Suprapubic skin (tissue), 4 donors: ENCODE data around the gene LMOD1. TPM values are rescaled to one million over a fixed set of nuclear protein-coding genes. Genes with fewer than 3 reads are reported as not detected.

Source experiments
- DNase-seq, 2 donors: peaks; one replicate each; pipeline ENCODE4 v3.0.0-alpha.2; 2019; ENCODE audit warnings: low spot score in 2 of 2
- H3K27ac ChIP-seq: fragments of 200-600 bp; sonication (generic); one replicate; pipeline ENCODE4 v1.5.1; 2019
- H3K27me3 ChIP-seq: fragments of 200-600 bp; sonication (generic); one replicate; pipeline ENCODE4 v1.5.1; 2019
- H3K36me3 ChIP-seq: fragments of 200-600 bp; sonication (generic); one replicate; pipeline ENCODE4 v1.5.1; 2019
- H3K4me1 ChIP-seq: fragments of 200-600 bp; sonication (generic); one replicate; pipeline ENCODE4 v1.5.1; 2019
- H3K4me3 ChIP-seq: fragments of 200-600 bp; sonication (generic); one replicate; pipeline ENCODE4 v1.5.1; 2019; ENCODE audit warnings: mild to moderate bottlenecking
- H3K9me3 ChIP-seq: fragments of 200-600 bp; sonication (generic); one replicate; pipeline ENCODE4 v1.5.1; 2019
- EP300 ChIP-seq: sonication (generic); formaldehyde crosslinking; IDR thresholded peaks from one replicate; pipeline ENCODE4 v1.6.1; 2017; ENCODE audit warnings: antibody characterized with exemption
- POLR2A ChIP-seq, 2 donors: fragments of 450-650 bp; IDR thresholded peaks; one replicate each; pipeline ENCODE4 v1.6.1; 2017; ENCODE audit warnings: antibody characterized with exemption in 2 of 2, mild to moderate bottlenecking in 2 of 2, moderate library complexity in 2 of 2
- POLR2AphosphoS5 ChIP-seq, 3 donors: sonication (generic); formaldehyde crosslinking; IDR thresholded peaks; one replicate each; pipeline ENCODE4 v1.6.1; 2017; ENCODE audit warnings: antibody characterized with exemption in 3 of 3
- WGBS: methylation state at CpG from one replicate; pipeline ENCODE4 v1.1.5; 2018; 5-methylcytosine and 5-hydroxymethylcytosine counted together
- total RNA-seq, 4 donors: library from RNA; depleted of rRNA; stranded (reverse); fragments of >200 nt; gene quantifications; one replicate each; pipeline ENCODE4 v1.1.0, GENCODE V29; 2016
- TF ChIP-seq, protein P1 (sequence below), 2 donors: fragments of 200-600 bp in 1 of 2; fragments of 450-650 bp in 1 of 2; sonication (generic) in 1 of 2; IDR thresholded peaks; one replicate each; pipeline ENCODE4 v1.5.1; 2016 to 2019; ENCODE audit warnings: antibody characterized with exemption in 2 of 2, mild to moderate bottlenecking in 1 of 2, moderate library complexity in 1 of 2

The LMOD1 gene
- total RNA-seq, 4 donors from 2014 or later = 13.0 to 29.9 (median 18.1) TPM

DNA sequence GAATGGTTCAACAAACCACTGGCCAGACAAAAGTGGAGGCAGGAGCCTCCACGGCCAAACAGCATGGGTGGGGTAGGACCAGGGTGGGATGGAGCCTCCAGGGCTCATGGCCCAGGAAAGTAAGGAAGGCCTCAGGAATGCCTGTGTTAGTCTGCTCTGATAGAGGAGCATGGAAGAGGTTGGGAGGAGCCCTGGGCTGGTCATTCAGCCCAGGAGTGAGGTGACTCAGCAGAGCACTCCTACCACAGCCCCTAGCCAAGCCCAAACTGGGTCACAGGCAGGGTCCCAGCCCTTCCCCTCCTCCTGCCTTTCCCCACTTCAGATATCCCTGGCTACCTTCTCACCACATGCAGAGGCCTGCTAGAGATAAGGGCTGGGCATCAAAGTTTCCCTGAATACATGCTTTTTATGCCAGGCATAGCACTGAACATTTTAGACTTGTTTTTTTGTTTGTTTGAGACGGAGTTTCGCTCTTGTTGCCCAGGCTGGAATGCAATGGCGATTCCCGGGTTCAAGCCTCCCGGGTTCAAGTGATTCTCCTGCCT, 60.7 kb downstream of the LMOD1 start:
- no peak for TF ChIP-seq POLR2AphosphoS5 (IDR thresholded peaks at IDR 0.05)
- TF ChIP-seq, protein P1, sequence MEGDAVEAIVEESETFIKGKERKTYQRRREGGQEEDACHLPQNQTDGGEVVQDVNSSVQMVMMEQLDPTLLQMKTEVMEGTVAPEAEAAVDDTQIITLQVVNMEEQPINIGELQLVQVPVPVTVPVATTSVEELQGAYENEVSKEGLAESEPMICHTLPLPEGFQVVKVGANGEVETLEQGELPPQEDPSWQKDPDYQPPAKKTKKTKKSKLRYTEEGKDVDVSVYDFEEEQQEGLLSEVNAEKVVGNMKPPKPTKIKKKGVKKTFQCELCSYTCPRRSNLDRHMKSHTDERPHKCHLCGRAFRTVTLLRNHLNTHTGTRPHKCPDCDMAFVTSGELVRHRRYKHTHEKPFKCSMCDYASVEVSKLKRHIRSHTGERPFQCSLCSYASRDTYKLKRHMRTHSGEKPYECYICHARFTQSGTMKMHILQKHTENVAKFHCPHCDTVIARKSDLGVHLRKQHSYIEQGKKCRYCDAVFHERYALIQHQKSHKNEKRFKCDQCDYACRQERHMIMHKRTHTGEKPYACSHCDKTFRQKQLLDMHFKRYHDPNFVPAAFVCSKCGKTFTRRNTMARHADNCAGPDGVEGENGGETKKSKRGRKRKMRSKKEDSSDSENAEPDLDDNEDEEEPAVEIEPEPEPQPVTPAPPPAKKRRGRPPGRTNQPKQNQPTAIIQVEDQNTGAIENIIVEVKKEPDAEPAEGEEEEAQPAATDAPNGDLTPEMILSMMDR (IDR thresholded peaks at IDR 0.05) = no peak
- no peak for TF ChIP-seq EP300
- H3K4me3 ChIP-seq = no peak overlapping the region

DNA sequence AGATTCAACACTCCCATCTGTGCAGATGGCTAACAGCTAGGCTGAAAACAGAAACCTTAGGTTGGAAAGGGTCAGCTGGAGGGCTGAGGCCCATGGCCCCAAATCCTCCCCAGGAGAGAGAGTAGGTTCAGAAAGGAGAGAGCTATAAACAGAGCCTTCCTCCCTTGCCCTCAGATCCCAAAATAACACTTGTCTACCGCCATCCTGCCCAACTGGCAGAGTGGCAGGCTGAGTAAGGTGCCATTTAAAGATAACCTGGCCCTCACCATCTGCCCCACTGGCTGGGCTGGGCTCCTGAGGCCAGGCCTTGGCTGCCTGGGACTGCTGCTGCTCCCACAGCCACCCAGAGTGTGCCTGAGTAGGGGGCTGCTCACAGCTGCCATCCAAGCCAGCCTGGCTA, 61.9 kb downstream of the LMOD1 start:
- Histone ChIP-seq H3K27ac (peak overlapping the region; percentile 57), H3K36me3 (no peaks in the 10 kb centered on the region), H3K9me3 (no peaks in the 10 kb centered on the region), H3K4me3 (no peak overlapping the region), H3K4me1 (peaks cover 56% of the 10 kb centered on the region), H3K27me3 (no peaks in the 10 kb centered on the region)
- no peak for DNase-seq
- no peak for TF ChIP-seq POLR2AphosphoS5 (IDR thresholded peaks at IDR 0.05)
- TF ChIP-seq, protein P1 (IDR thresholded peaks at IDR 0.05) = no peak
- no peak for TF ChIP-seq EP300
- no peak for TF ChIP-seq POLR2A (IDR thresholded peaks at IDR 0.05)
- 44% methylated on average over 1 of the region's 1 CpG for WGBS

More for the DNA sequence above, 60.7 kb downstream of the LMOD1 start:
- Histone ChIP-seq H3K27me3 (no peaks in the 10 kb centered on the region), H3K27ac (peak overlapping the region; percentile 14), H3K4me1 (peaks cover 60% of the 10 kb centered on the region), H3K9me3 (no peaks in the 10 kb centered on the region), H3K36me3 (no peaks in the 10 kb centered on the region)
- 51% methylated on average over 6 of the region's 6 CpGs for WGBS
- peak in 1 of 2 donors; percentile 16 for DNase-seq

GRCh38 chr1:201883786-201884185, 62.6 kb downstream of the LMOD1 start:
- H3K36me3 ChIP-seq = no peaks in the 10 kb centered on the region
- TF ChIP-seq, protein P1 (IDR thresholded peaks at IDR 0.05) = no peak
- no peak for TF ChIP-seq EP300
- TF ChIP-seq POLR2AphosphoS5 (IDR thresholded peaks at IDR 0.05) = no peak
- no peak for TF ChIP-seq POLR2A (IDR thresholded peaks at IDR 0.05)
- H3K27me3 ChIP-seq = no peaks in the 10 kb centered on the region
- no peaks in the 10 kb centered on the region for H3K9me3 ChIP-seq
- no peak for DNase-seq
- H3K4me1 ChIP-seq = peaks cover 49% of the 10 kb centered on the region
- no peak overlapping the region for H3K4me3 ChIP-seq
- H3K27ac ChIP-seq = peak overlapping the region; percentile 57
- 7% methylated on average over 7 of the region's 7 CpGs for WGBS

DNA sequence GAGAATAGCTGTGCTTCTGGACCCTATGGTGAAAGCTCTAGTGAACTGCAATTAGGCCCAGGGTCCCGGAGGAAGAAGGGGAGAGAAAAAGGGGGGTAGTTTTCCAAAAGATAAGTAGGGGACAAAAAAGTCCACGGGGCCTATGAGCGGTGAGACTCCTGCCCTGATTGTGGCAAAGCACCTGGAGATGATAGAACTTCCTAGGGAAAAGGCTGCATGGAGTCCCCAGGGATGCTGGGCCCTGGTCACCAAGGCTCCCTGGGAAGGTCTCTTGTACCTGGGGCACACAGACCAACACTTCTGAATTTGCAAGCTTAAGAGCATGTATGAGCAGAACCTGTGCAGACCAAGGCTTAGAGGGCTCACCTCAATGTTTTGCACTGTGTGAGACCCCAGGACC, 63.1 kb downstream of the LMOD1 start:
- Histone ChIP-seq H3K9me3 (no peaks in the 10 kb centered on the region), H3K4me3 (no peak overlapping the region), H3K27ac (peak overlapping the region; percentile 57), H3K4me1 (peaks cover 47% of the 10 kb centered on the region), H3K36me3 (no peaks in the 10 kb centered on the region), H3K27me3 (no peaks in the 10 kb centered on the region)
- 78% methylated on average over 3 of the region's 3 CpGs for WGBS
- DNase-seq = no peak
- no peak for TF ChIP-seq POLR2A (IDR thresholded peaks at IDR 0.05)
- TF ChIP-seq, protein P1 (IDR thresholded peaks at IDR 0.05) = no peak
- no peak for TF ChIP-seq EP300
- TF ChIP-seq POLR2AphosphoS5 (IDR thresholded peaks at IDR 0.05) = no peak

DNA sequence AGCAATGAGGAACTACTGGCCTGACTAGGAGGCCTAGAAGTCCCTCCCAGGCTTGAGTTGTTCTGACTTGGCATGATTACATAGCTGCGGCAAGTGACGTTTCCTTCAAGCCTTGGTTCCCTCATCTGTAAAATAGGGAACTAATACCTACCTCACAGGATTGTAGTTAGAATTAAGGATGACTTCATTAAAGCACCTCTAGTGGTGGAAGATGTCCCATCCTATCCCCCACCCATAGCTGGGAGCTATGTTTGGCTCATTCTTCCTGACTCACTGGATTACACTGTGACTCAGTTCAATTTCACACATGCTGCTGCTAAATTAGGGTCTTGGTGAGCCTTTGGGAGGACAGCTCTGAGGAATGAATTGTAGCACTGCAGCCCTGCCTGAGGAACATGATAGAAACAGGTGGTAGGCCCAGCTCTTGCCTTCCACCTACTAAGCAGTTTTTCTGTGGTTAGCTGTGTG, 63.6 kb downstream of the LMOD1 start:
- Histone ChIP-seq H3K27ac (no peak overlapping the region), H3K27me3 (no peaks in the 10 kb centered on the region), H3K9me3 (no peaks in the 10 kb centered on the region), H3K36me3 (no peaks in the 10 kb centered on the region), H3K4me1 (peaks cover 46% of the 10 kb centered on the region), H3K4me3 (no peak overlapping the region)
- TF ChIP-seq POLR2AphosphoS5 (IDR thresholded peaks at IDR 0.05) = no peak
- TF ChIP-seq EP300 = no peak
- no peak for TF ChIP-seq POLR2A (IDR thresholded peaks at IDR 0.05)
- TF ChIP-seq, protein P1 (IDR thresholded peaks at IDR 0.05) = no peak
- no peak for DNase-seq
- WGBS = 37% methylated on average over 2 of the region's 2 CpGs
